HG03354 (cell line): ENCODE measurements around the gene PLXNC1.

Source experiments
- ATAC-seq: cut with Tn5 transposase; IDR thresholded peaks from one replicate; pipeline ENCODE4 v1.9.1; 2021; ENCODE audit warnings: mild to moderate bottlenecking; ENCODE audit not compliant: unreplicated experiment, poor library complexity, severe bottlenecking

The PLXNC1 gene

GRCh38 chr12:94175763-94176668 lies 27.6 kb downstream of the PLXNC1 start:
- ATAC-seq = peak; percentile 35

- ATAC-seq = no peak
Measured at GRCh38 chr12:94178054-94178453, 29.7 kb downstream of the PLXNC1 start.

- no peak for ATAC-seq
Measured at GRCh38 chr12:94178882-94179281, 30.5 kb downstream of the PLXNC1 start.

GRCh38 chr12:94179723-94180122 lies 31.3 kb downstream of the PLXNC1 start:
- ATAC-seq = no peak

GRCh38 chr12:94180558-94181296 lies 32.4 kb downstream of the PLXNC1 start:
- ATAC-seq = no peak

GRCh38 chr12:94182986-94183707 lies 34.8 kb downstream of the PLXNC1 start:
- ATAC-seq = no peak

GRCh38 chr12:94183708-94184379 lies 35.5 kb downstream of the PLXNC1 start:
- ATAC-seq = no peak

- no peak for ATAC-seq
Measured at GRCh38 chr12:94184995-94185719, 36.8 kb downstream of the PLXNC1 start.

GRCh38 chr12:94185801-94186200 lies 37.4 kb downstream of the PLXNC1 start:
- ATAC-seq = no peak

GRCh38 chr12:94186278-94187241 lies 38.2 kb downstream of the PLXNC1 start:
- ATAC-seq = no peak

- ATAC-seq = no peak
Measured at GRCh38 chr12:94187361-94187760, 39.0 kb downstream of the PLXNC1 start.

GRCh38 chr12:94190623-94191022 lies 42.2 kb downstream of the PLXNC1 start:
- no peak for ATAC-seq

- no peak for ATAC-seq
Measured at GRCh38 chr12:94191023-94191422, 42.6 kb downstream of the PLXNC1 start.

GRCh38 chr12:94191811-94192210 lies 43.4 kb downstream of the PLXNC1 start:
- ATAC-seq = no peak

- ATAC-seq = no peak
Measured at GRCh38 chr12:94192506-94192905, 44.1 kb downstream of the PLXNC1 start.

- peak; percentile 56 for ATAC-seq
Measured at GRCh38 chr12:94193168-94193567, 44.8 kb downstream of the PLXNC1 start.

GRCh38 chr12:94195483-94195882 lies 47.1 kb downstream of the PLXNC1 start:
- ATAC-seq = no peak

GRCh38 chr12:94198469-94198868 lies 50.1 kb downstream of the PLXNC1 start:
- no peak for ATAC-seq
